GM12878 (cell line): ENCODE measurements around the gene TACC2. TPM values are rescaled to one million over a fixed set of nuclear protein-coding genes. Genes with fewer than 3 reads are reported as not detected.

ENCODE experiments used
- ATAC-seq: fragments of 200-7000 bp; cut with Tn5 transposase; 3 replicates; pipeline ENCODE4 v1.9.1; 2020; ENCODE audit warnings: mild to moderate bottlenecking, moderate library complexity
- BruUV-seq: library from RNA; stranded (reverse); fragments of 400-500 nt; replicated peaks from 2 replicates; lab custom pipeline; 2021; lab: Mats Ljungman, UMichigan
- CTCF ChIA-PET: fragments of 300-600 bp; sonication (Branson Sonifier 250); formaldehyde crosslinking; extraction: SDS; loops from one replicate; lab custom pipeline; 2021; ENCODE audit warnings: inconsistent platforms; lab: Yijun Ruan, JAX
- POLR2A ChIA-PET: fragments of 350-600 bp; formaldehyde crosslinking; extraction: SDS; loops from one replicate; lab custom pipeline; 2021; ENCODE audit warnings: inconsistent platforms; lab: Charles Lee
- RAD21 ChIA-PET: fragments of 300-600 bp; sonication (Branson Sonifier 250); formaldehyde crosslinking; loops from one replicate; lab custom pipeline; 2023; ENCODE audit warnings: antibody characterized with exemption; ENCODE audit not compliant: unreplicated experiment; lab: Charles Lee
- SMC1A ChIA-PET: fragments of 300-600 bp; sonication (Branson Sonifier 250); formaldehyde crosslinking; loops from one replicate; lab custom pipeline; 2023; ENCODE audit not compliant: unreplicated experiment, uncharacterized antibody; lab: Charles Lee
- DNase-seq: peaks from one replicate; pipeline ENCODE4 v3.0.0-alpha.2; 2011; ENCODE audit warnings: low read depth, low spot score
- FAIRE-seq: peaks from 3 replicates; lab custom pipeline; 2011; peaks lifted over from hg19 to GRCh38; lab: Jason Lieb, UNC
- H2AFZ ChIP-seq: 2 replicates; pipeline ENCODE4 v1.6.0; 2011; ENCODE audit warnings: low read depth, low read length, control low read depth; ENCODE audit not compliant: control insufficient read depth
- H3K27ac ChIP-seq: 2 replicates; pipeline ENCODE4 v1.5.1; 2011; ENCODE audit warnings: control low read depth; ENCODE audit not compliant: control insufficient read depth, insufficient read depth
- H3K27me3 ChIP-seq, 2 experiments: replicated peaks in 1 of 2; 2 replicates each; pipeline versions ENCODE4 v1.6.0 to v1.6.1; 2011; ENCODE audit warnings: low read length in 1 of 2; ENCODE audit not compliant: control insufficient read depth in 2 of 2, insufficient read depth in 2 of 2
- H3K36me3 ChIP-seq, 2 experiments: 2 replicates each; pipeline ENCODE4 v1.5.1; 2011; ENCODE audit warnings: low read length in 1 of 2; ENCODE audit not compliant: control insufficient read depth in 2 of 2, insufficient read depth in 2 of 2
- H3K4me1 ChIP-seq: 2 replicates; pipeline ENCODE4 v1.6.1; 2011; ENCODE audit warnings: mild to moderate bottlenecking, low read length, moderate library complexity, mixed read lengths; ENCODE audit not compliant: control insufficient read depth, insufficient read depth
- H3K4me2 ChIP-seq: 2 replicates; pipeline ENCODE4 v1.6.0; 2011; ENCODE audit warnings: control low read depth; ENCODE audit not compliant: control insufficient read depth, insufficient read depth
- H3K4me3 ChIP-seq: fragments of 200-600 bp; sonication (generic); 2 replicates; pipeline ENCODE4 v1.5.1; 2016
- H3K79me2 ChIP-seq: 2 replicates; pipeline ENCODE4 v1.6.0; 2011; ENCODE audit warnings: low read length; ENCODE audit not compliant: control insufficient read depth, insufficient read depth
- H3K9ac ChIP-seq: 2 replicates; pipeline ENCODE4 v1.8.0; 2011; ENCODE audit warnings: low read length, control low read depth, mixed read lengths; ENCODE audit not compliant: control insufficient read depth, insufficient read depth
- H3K9me3 ChIP-seq: replicated peaks from 3 replicates; pipeline ENCODE4 v1.5.1; 2011; ENCODE audit warnings: mild to moderate bottlenecking, low read length; ENCODE audit not compliant: control insufficient read depth, insufficient read depth
- H4K20me1 ChIP-seq: 2 replicates; pipeline ENCODE4 v1.6.0; 2011; ENCODE audit not compliant: control insufficient read depth, insufficient read depth
- ATF3 ChIP-seq: IDR thresholded peaks from 2 replicates; pipeline ENCODE4 v1.6.1; 2011; ENCODE audit warnings: low read depth, mild to moderate bottlenecking, low read length, moderate library complexity, borderline replicate concordance; ENCODE audit errors: extremely low read depth
- BCL3 ChIP-seq: IDR thresholded peaks from 2 replicates; pipeline ENCODE4 v1.6.1; 2011; ENCODE audit warnings: borderline replicate concordance, low read depth, mild to moderate bottlenecking, moderate library complexity, low read length; ENCODE audit not compliant: insufficient read depth, poor library complexity, severe bottlenecking
- BMI1 ChIP-seq: fragments of 450-650 bp; IDR thresholded peaks from 2 replicates; pipeline ENCODE4 v1.6.1; 2016; ENCODE audit warnings: mild to moderate bottlenecking, moderate library complexity, borderline replicate concordance
- CEBPZ ChIP-seq: fragments of 150-350 bp; IDR thresholded peaks from 2 replicates; pipeline ENCODE4 v1.6.1; 2016; ENCODE audit warnings: low read depth, low read length
- FOS ChIP-seq: IDR thresholded peaks from 3 replicates; pipeline ENCODE4 v1.6.1; 2011; ENCODE audit warnings: borderline replicate concordance; ENCODE audit not compliant: insufficient read length; ENCODE audit errors: extremely low read depth
- HCFC1 ChIP-seq: fragments of 150-350 bp; IDR thresholded peaks from 2 replicates; pipeline ENCODE4 v1.6.1; 2014; ENCODE audit warnings: low read length
- MYB ChIP-seq: fragments of 150-350 bp; IDR thresholded peaks from 2 replicates; pipeline ENCODE4 v1.6.1; 2014; ENCODE audit warnings: mild to moderate bottlenecking, low read depth, low read length, borderline replicate concordance
- PAX8 ChIP-seq: fragments of 450-650 bp; IDR thresholded peaks from 2 replicates; pipeline ENCODE4 v1.6.1; 2017; ENCODE audit warnings: mild to moderate bottlenecking, moderate library complexity
- SIN3A ChIP-seq: IDR thresholded peaks from 2 replicates; pipeline ENCODE4 v1.6.1; 2012; ENCODE audit warnings: low read depth, low read length, improper control_type of control experiment
- WGBS: methylation state at CpG from one replicate; pipeline ENCODE4 v1.1.6; 2016; ENCODE audit warnings: low lambda C conversion rate; ENCODE audit not compliant: insufficient replicate concordance, insufficient coverage; ENCODE audit errors: missing lambda C conversion rate; 5-methylcytosine and 5-hydroxymethylcytosine counted together
- in situ Hi-C: fragments of 300-500 bp; cut with MboI; formaldehyde crosslinking; loops from 9 replicates; pipeline ENCODE4 v1.14.3; 2018; ENCODE audit warnings: mixed read lengths
- intact Hi-C: fragments of 100-400 bp; cut with micrococcal nuclease; formaldehyde crosslinking; loops from one replicate; pipeline ENCODE4 v1.14.2; 2022; ENCODE audit not compliant: unreplicated experiment
- polyA plus RNA-seq, 11 experiments: library from polyadenylated mRNA; depleted of rRNA in 4 of 11; unstranded in 6 of 11; stranded (reverse) in 5 of 11; fragments of >200 nt; fragmentation: Nextera tagmentation in 4 of 11; fragmentation: Illumina TruSeq in 1 of 11; extraction: Ambion mirVana in 4 of 11; extraction: Trizol in 1 of 11; gene quantifications; 1 replicate in 1 of 11; 2 replicates in 10 of 11; pipeline versions ENCODE4 v1.2.1 to v1.2.3, GENCODE V29; 2011 to 2016; ENCODE audit warnings: inconsistent platforms in 2 of 11, missing spikeins in 2 of 11, low read depth in 1 of 11
- total RNA-seq, 4 experiments: library from RNA; depleted of rRNA in 3 of 4; stranded (reverse); fragments of >200 nt in 3 of 4; fragmentation: Illumina TruSeq in 1 of 4; extraction: Trizol in 1 of 4; gene quantifications; 2 replicates each; pipeline versions ENCODE4 v1.2.1 to v1.2.3, GENCODE V29; 2013 to 2021

TACC2 gene
- total and polyA plus RNA-seq, 10 of the 15 experiments (the other 5 are each of a cell fraction or from before 2014, with no cell fraction given): 0.07 to 0.64 (median 0.13) TPM; not detected in 5

GRCh38 chr10:122151121-122151694 is 162.2 kb downstream of the TACC2 start:
- DNase-seq (no peak), FAIRE-seq (no peak), ATAC-seq (no peak)
- SMC1A ChIA-PET: no interaction called here
- BruUV-seq: no TSS peak
- RAD21 ChIA-PET: no interaction called here
- no peaks in the 10 kb centered on the region for H3K4me1 ChIP-seq
- no peak overlapping the region for H3K4me2 ChIP-seq
- H2AFZ ChIP-seq: no peak overlapping the region
- intact Hi-C loops: no loop called here
- no peaks in the 10 kb centered on the region for H3K79me2 ChIP-seq
- H3K36me3 ChIP-seq: no peaks in the 10 kb centered on the region
- no peak overlapping the region for H3K27ac ChIP-seq
- H3K27me3 ChIP-seq: peaks cover 2 to 6% of the 10 kb centered on the region in 2 experiments; a peak in 1 of 4 replicates
- no peaks in the 10 kb centered on the region for H4K20me1 ChIP-seq
- in situ Hi-C loops: no loop called here
- POLR2A ChIA-PET: no interaction called here
- no peak overlapping the region for H3K9ac ChIP-seq
- H3K9me3 ChIP-seq: no peaks in the 10 kb centered on the region
- CTCF ChIA-PET: no interaction called here
- no peak overlapping the region for H3K4me3 ChIP-seq
- no peak for TF ChIP-seq ATF3
- no peak for TF ChIP-seq BCL3
- no peak for TF ChIP-seq BMI1
- TF ChIP-seq CEBPZ: no peak
- no peak for TF ChIP-seq PAX8
- TF ChIP-seq HCFC1: no peak
- TF ChIP-seq FOS: no peak
- no peak for TF ChIP-seq SIN3A
- no peak for TF ChIP-seq MYB
- WGBS: 20% methylated on average over 5 of the region's 5 CpGs
